ENCODE data around the gene STXBP3. TPM values are rescaled to one million over a fixed set of nuclear protein-coding genes. Genes with fewer than 3 reads are reported as not detected.

STXBP3 gene
- total RNA-seq, 2 donors from 2014 or later = 43.5 to 60.4 TPM

GRCh38 chr1:108808438-108808837, 62.0 kb downstream of the STXBP3 start:
- no peak for DNase-seq
- no peaks in the 10 kb centered on the region for H3K9me3 ChIP-seq
- H3K9ac ChIP-seq (ENCODE audit: low read depth in 2 of 2, low read length in 2 of 2) = no peak overlapping the region
- H3K27me3 ChIP-seq = no peaks in the 10 kb centered on the region
- H3K36me3 ChIP-seq = peaks cover 6% of the 10 kb centered on the region
- H3K4me3 ChIP-seq = no peak overlapping the region
- intact Hi-C loops (cut with DNase I) = no loop called here
- no peaks in the 10 kb centered on the region for H3K4me1 ChIP-seq
- H3K27ac ChIP-seq = no peak overlapping the region
- TF ChIP-seq CTCF (IDR thresholded peaks at IDR 0.05) = no peak

GRCh38 chr1:108811611-108812010, 65.1 kb downstream of the STXBP3 start:
- Histone ChIP-seq H3K4me1 (no peaks in the 10 kb centered on the region), H3K36me3 (peaks cover 6% of the 10 kb centered on the region), H3K9ac (ENCODE audit: low read depth in 2 of 2, low read length in 2 of 2) (no peak overlapping the region), H3K27ac (no peak overlapping the region), H3K9me3 (no peaks in the 10 kb centered on the region), H3K27me3 (no peaks in the 10 kb centered on the region), H3K4me3 (no peak overlapping the region)
- intact Hi-C loops (cut with DNase I) = no loop called here
- no peak for TF ChIP-seq CTCF (IDR thresholded peaks at IDR 0.05)
- DNase-seq = no peak

GRCh38 chr1:108813326-108813725, 66.9 kb downstream of the STXBP3 start:
- DNase-seq = no peak
- Histone ChIP-seq H3K27me3 (no peaks in the 10 kb centered on the region), H3K9ac (ENCODE audit: low read depth in 2 of 2, low read length in 2 of 2) (no peak overlapping the region), H3K36me3 (no peaks in the 10 kb centered on the region), H3K27ac (no peak overlapping the region), H3K4me1 (no peaks in the 10 kb centered on the region), H3K9me3 (no peaks in the 10 kb centered on the region), H3K4me3 (no peak overlapping the region)
- intact Hi-C loops (cut with DNase I) = no loop called here
- TF ChIP-seq CTCF (IDR thresholded peaks at IDR 0.05) = no peak

GRCh38 chr1:108814343-108815125, 68.1 kb downstream of the STXBP3 start:
- H3K4me3 ChIP-seq = no peak overlapping the region
- no peaks in the 10 kb centered on the region for H3K27me3 ChIP-seq
- peak; percentile 33 for DNase-seq
- intact Hi-C loops (cut with DNase I) = no loop called here
- no peaks in the 10 kb centered on the region for H3K9me3 ChIP-seq
- TF ChIP-seq CTCF (IDR thresholded peaks at IDR 0.05) = no peak
- no peak overlapping the region for H3K9ac ChIP-seq (ENCODE audit: low read depth in 2 of 2, low read length in 2 of 2)
- no peaks in the 10 kb centered on the region for H3K36me3 ChIP-seq
- H3K4me1 ChIP-seq = no peaks in the 10 kb centered on the region
- H3K27ac ChIP-seq = no peak overlapping the region

GRCh38 chr1:108815566-108815965, 69.1 kb downstream of the STXBP3 start:
- intact Hi-C loops (cut with DNase I) = no loop called here
- H3K9ac ChIP-seq (ENCODE audit: low read depth in 2 of 2, low read length in 2 of 2) = peak overlapping the region in 1 of 2 donors; percentile 19

More at GRCh38 chr1:108815566-108815965, 69.1 kb downstream of the STXBP3 start:
- no peaks in the 10 kb centered on the region for H3K36me3 ChIP-seq
- H3K27me3 ChIP-seq = no peaks in the 10 kb centered on the region
- no peaks in the 10 kb centered on the region for H3K9me3 ChIP-seq
- no peak for TF ChIP-seq CTCF (IDR thresholded peaks at IDR 0.05)
- H3K27ac ChIP-seq = peak overlapping the region; percentile 51
- no peak for DNase-seq
- H3K4me1 ChIP-seq = no peaks in the 10 kb centered on the region
- no peak overlapping the region for H3K4me3 ChIP-seq
